Activated CD4-positive, alpha-beta T cell treated with anti-CD3 and anti-CD28 coated beads for 36 hours (primary cell): ENCODE results near the gene SYPL1. TPM values are rescaled to one million over a fixed set of nuclear protein-coding genes. Genes with fewer than 3 reads are reported as not detected.
"Not testable (repeated sequence)": the region's sequence is repeated elsewhere in the genome, so short reads cannot be mapped to it uniquely, and the experiment has no call there.

Source experiments
- ATAC-seq: fragments of 200-7000 bp; cut with Tn5 transposase; one replicate; pipeline ENCODE4 v1.10.0; 2021; ENCODE audit warnings: mild to moderate bottlenecking, moderate library complexity
- CTCF ChIA-PET: fragments of 350-600 bp; sonication (Branson Sonifier 250); formaldehyde crosslinking; loops from one replicate; lab custom pipeline; 2021; ENCODE audit warnings: antibody characterized with exemption; lab: Charles Lee
- POLR2A ChIA-PET: fragments of 350-600 bp; sonication (Branson Sonifier 250); formaldehyde crosslinking; loops from one replicate; lab custom pipeline; 2021; ENCODE audit warnings: antibody characterized with exemption, inconsistent platforms; lab: Charles Lee
- DNase-seq: peaks from one replicate; pipeline ENCODE4 v3.0.0-alpha.2; 2020
- H3K27ac Mint-ChIP-seq: one replicate; pipeline ENCODE4 v1.8.0; 2021; ENCODE audit warnings: mixed read lengths
- H3K27me3 Mint-ChIP-seq: one replicate; pipeline ENCODE4 v1.8.0; 2021; ENCODE audit warnings: mixed read lengths
- H3K36me3 Mint-ChIP-seq: one replicate; pipeline ENCODE4 v1.8.0; 2021; ENCODE audit warnings: low read depth, mixed read lengths
- H3K4me1 Mint-ChIP-seq: one replicate; pipeline ENCODE4 v1.8.0; 2021; ENCODE audit warnings: mixed read lengths
- H3K4me3 Mint-ChIP-seq: one replicate; pipeline ENCODE4 v1.8.0; 2021; ENCODE audit warnings: mild to moderate bottlenecking, moderate library complexity, mixed read lengths
- H3K9me3 Mint-ChIP-seq: one replicate; pipeline ENCODE4 v1.8.0; 2021; ENCODE audit warnings: low read depth, mixed read lengths
- intact Hi-C, 2 experiments: fragments of 100-400 bp; cut with DNase I in 1 of 2; cut with micrococcal nuclease in 1 of 2; formaldehyde crosslinking; loops; one replicate each; pipeline versions ENCODE4 v1.14.2 to v1.15.1; 2022 to 2024; cut with DNase I, micrococcal nuclease
- total RNA-seq, 2 experiments: library from RNA; stranded (reverse); gene quantifications; one replicate each; pipeline ENCODE4 v1.2.3, GENCODE V29; 2021

Gene SYPL1
- total RNA-seq, 2 experiments from 2014 or later: 23.7 to 28.8 TPM

DNA sequence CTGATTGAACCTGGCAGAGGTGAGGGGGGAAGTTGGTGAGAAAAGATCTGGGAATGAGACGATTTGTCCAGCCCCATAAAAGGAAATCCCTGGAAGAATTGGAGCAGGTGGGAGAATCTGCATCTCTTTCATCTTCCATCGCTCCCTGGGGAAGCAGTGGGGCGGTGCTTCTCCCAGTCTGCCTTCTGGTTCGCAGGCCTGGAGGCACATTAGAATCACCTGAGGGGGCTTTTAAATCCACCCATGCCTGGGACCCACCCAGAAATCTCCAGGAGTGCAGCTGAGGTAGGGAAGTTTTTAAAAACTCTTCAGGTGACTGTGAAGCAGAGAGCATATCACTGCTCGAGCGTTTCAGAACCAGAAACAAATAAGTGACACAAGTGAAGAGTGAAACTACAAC, 26.7 kb upstream of the SYPL1 start:
- no peak for ATAC-seq
- Mint-ChIP-seq H3K27me3 (no peaks in the 10 kb centered on the region), H3K4me1 (no peaks in the 10 kb centered on the region), H3K27ac (no peak overlapping the region), H3K4me3 (no peak overlapping the region), H3K36me3 (no peaks in the 10 kb centered on the region), H3K9me3 (no peaks in the 10 kb centered on the region)
- intact Hi-C loops: no loop called here
- no peak for DNase-seq
- ChIA-PET CTCF (interaction anchor here (0.6 to 1.3 kb wide), 4 partner anchors 14 to 287 kb away, joined by 3 read pairs; no protein-coding TSS in a partner anchor), POLR2A (no interaction called here)

GRCh38 chr7:106138181-106138580, 26.1 kb upstream of the SYPL1 start:
- H3K9me3 Mint-ChIP-seq, H3K27me3 Mint-ChIP-seq, H3K4me1 Mint-ChIP-seq, H3K27ac Mint-ChIP-seq, DNase-seq, H3K36me3 Mint-ChIP-seq, POLR2A ChIA-PET, intact Hi-C loops, ATAC-seq, H3K4me3 Mint-ChIP-seq: not testable (repeated sequence)
- CTCF ChIA-PET: interaction anchor here (1.0 to 1.3 kb wide), 2 partner anchors 15 to 80 kb away, joined by 3 read pairs; no protein-coding TSS in a partner anchor

GRCh38 chr7:106134241-106134640, 22.1 kb upstream of the SYPL1 start:
- no peak for DNase-seq
- Mint-ChIP-seq H3K4me1 (no peaks in the 10 kb centered on the region), H3K27me3 (no peaks in the 10 kb centered on the region), H3K4me3 (no peak overlapping the region), H3K9me3 (no peaks in the 10 kb centered on the region), H3K36me3 (no peaks in the 10 kb centered on the region), H3K27ac (no peak overlapping the region)
- intact Hi-C loops: no loop called here
- POLR2A ChIA-PET: no interaction called here
- ATAC-seq: no peak
- CTCF ChIA-PET: interaction anchor here (0.7 to 3.5 kb wide), 3 partner anchors 16 to 34 kb away, joined by 3 to 18 read pairs (median 6); no protein-coding TSS in a partner anchor

- ChIA-PET POLR2A (no interaction called here), CTCF (interaction anchor here (0.6 kb wide), 1 partner anchor 578 kb away, joined by 3 read pairs; no protein-coding TSS in a partner anchor)
- no peak overlapping the region for H3K27ac Mint-ChIP-seq
- intact Hi-C loops: no loop called here
- no peak overlapping the region for H3K4me3 Mint-ChIP-seq
- DNase-seq: no peak
- H3K9me3 Mint-ChIP-seq: no peaks in the 10 kb centered on the region
- no peaks in the 10 kb centered on the region for H3K36me3 Mint-ChIP-seq
- H3K27me3 Mint-ChIP-seq: no peaks in the 10 kb centered on the region
- H3K4me1 Mint-ChIP-seq: peaks cover 12% of the 10 kb centered on the region
- ATAC-seq: no peak
Observed at GRCh38 chr7:106129291-106129690, 17.2 kb upstream of the SYPL1 start.

- Mint-ChIP-seq H3K4me3 (no peak overlapping the region), H3K27me3 (no peaks in the 10 kb centered on the region), H3K27ac (no peak overlapping the region), H3K36me3 (no peaks in the 10 kb centered on the region), H3K4me1 (peaks cover 12% of the 10 kb centered on the region), H3K9me3 (no peaks in the 10 kb centered on the region)
- ChIA-PET CTCF (interaction anchor here (0.6 kb wide), 1 partner anchor 578 kb away, joined by 3 read pairs; no protein-coding TSS in a partner anchor), POLR2A (no interaction called here)
- intact Hi-C loops: no loop called here
- DNase-seq: no peak
- ATAC-seq: no peak
Observed at GRCh38 chr7:106128836-106129235, 16.7 kb upstream of the SYPL1 start.

DNA sequence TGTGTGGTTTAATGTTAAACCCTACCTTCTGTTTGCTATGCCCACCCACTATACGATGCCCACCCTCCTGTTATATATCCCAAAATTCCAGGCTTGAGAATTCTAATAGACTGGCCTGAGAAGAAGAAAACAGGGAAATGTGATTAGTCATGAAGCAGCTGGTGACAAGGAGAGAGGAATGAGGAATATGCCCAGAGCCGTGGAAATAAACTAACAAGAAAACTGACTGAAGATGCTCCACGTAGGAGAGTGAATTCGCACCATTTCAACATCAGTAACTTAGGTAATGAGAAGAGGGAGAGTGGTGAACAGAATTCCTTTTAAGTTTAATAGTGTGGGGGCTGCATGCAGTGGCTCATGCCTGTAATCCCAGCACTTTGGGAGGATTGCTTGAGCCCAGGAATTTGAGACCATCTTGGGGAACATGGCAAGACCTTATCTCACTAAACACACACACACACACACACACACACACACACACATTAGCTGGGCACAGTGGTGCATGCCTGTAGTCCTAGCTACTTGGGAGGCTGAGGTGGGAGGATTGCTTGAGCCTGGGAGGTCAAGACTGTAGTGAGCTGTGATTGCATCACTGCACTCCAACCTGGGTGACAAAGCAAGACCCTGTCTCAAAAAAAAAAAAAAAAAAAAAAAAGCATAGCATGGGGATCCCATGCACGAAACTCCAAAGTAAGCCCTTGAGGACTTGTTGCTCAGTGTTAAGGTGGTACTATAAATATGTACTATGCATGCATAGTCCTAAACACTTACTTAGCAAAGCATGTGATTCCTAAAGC, 16.1 kb upstream of the SYPL1 start:
- DNase-seq (no peak), ATAC-seq (no peak)
- H3K9me3 Mint-ChIP-seq: no peaks in the 10 kb centered on the region
- no peak overlapping the region for H3K4me3 Mint-ChIP-seq
- H3K27me3 Mint-ChIP-seq: no peaks in the 10 kb centered on the region
- H3K27ac Mint-ChIP-seq: no peak overlapping the region
- peaks cover 12% of the 10 kb centered on the region for H3K4me1 Mint-ChIP-seq
- POLR2A ChIA-PET: no interaction called here
- intact Hi-C loops: loop anchor here in 1 of 2 experiments (2.0 kb wide), 1 partner anchor 15 kb away; the partner anchor contains the start of gene SYPL1
- CTCF ChIA-PET: no interaction called here
- H3K36me3 Mint-ChIP-seq: no peaks in the 10 kb centered on the region

DNA sequence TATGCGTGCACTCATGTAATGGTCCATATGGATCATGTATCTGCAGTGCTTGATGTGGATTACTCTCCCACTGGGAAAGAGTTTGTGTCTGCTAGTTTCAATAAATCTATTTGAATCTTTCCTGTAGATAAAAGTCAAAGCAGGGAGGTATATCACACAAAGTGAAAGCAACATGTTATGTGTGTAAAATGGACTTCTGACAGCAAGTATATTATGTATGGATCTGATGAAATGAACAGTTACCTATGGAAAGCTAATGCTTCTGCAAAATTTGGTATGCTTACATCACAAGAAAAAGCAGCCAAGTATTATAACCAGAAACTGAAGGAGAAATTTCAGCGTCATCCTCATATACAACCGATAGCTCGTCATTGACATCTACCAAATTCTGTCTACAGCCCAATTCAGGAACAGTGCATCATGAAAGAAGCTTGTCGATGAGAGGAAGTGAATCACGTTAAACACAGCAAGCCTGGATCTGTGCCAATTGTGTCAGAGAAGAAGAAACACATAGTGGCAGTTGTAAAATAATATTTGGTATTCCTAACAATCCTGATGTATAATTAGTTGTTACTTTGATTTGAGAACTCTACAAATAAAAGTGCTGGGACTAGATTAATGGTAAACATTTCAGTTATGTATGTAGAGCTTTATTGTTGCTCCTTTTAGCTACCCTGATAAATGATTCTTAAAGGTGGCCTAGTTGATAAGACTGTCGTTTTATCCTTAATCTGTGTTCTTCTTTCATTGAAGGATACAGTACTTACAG, 14.2 kb upstream of the SYPL1 start:
- Mint-ChIP-seq H3K36me3 (no peaks in the 10 kb centered on the region), H3K27ac (peak overlapping the region; percentile 38), H3K4me1 (peaks cover 16% of the 10 kb centered on the region), H3K9me3 (no peaks in the 10 kb centered on the region), H3K27me3 (peaks cover 2% of the 10 kb centered on the region), H3K4me3 (peak overlapping the region; percentile 61)
- ChIA-PET POLR2A (interaction anchor here (0.5 to 1.2 kb wide), 4 partner anchors 15 to 1113 kb away, joined by 3 to 4 read pairs (median 3); partner anchors contain the start of gene SYPL1), CTCF (interaction anchor here (0.5 to 2.3 kb wide), 10 partner anchors 9 to 510 kb away, joined by 3 to 9 read pairs (median 4); no protein-coding TSS in a partner anchor)
- intact Hi-C loops: loop anchor here (1.0 to 2.0 kb wide), 2 partner anchors 14 to 69 kb away; partner anchors contain the start of gene SYPL1 (in 1 of the 2)
- DNase-seq: peak; percentile 72
- ATAC-seq: peak; percentile 93

DNA sequence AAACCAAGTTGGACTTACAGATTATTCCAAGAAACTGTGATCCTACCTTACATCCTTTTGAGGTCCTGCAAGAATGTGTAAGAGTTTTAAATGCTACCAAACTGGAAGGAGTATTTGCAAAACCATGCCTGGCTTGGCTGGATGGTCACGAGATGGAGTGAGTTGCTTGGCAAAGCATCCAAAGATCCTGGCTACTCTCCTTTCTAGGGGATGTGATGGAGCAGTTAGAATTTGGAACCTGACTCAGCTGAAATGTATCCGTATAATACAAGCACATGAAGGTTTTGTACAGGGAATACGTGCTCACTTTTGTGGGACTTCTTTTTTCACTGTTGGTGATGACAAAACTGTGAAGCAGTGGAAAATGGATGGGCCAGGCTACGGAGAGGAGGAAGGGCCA, 13.3 kb upstream of the SYPL1 start:
- H3K27me3 Mint-ChIP-seq: peaks cover 2% of the 10 kb centered on the region
- H3K4me1 Mint-ChIP-seq: peaks cover 17% of the 10 kb centered on the region
- DNase-seq (no peak), ATAC-seq (no peak)
- no peaks in the 10 kb centered on the region for H3K9me3 Mint-ChIP-seq
- CTCF ChIA-PET: interaction anchor here (0.8 to 2.3 kb wide), 9 partner anchors 9 to 68 kb away, joined by 3 to 9 read pairs (median 4); no protein-coding TSS in a partner anchor
- intact Hi-C loops: no loop called here
- no peak overlapping the region for H3K27ac Mint-ChIP-seq
- H3K36me3 Mint-ChIP-seq: no peaks in the 10 kb centered on the region
- POLR2A ChIA-PET: no interaction called here
- no peak overlapping the region for H3K4me3 Mint-ChIP-seq

DNA sequence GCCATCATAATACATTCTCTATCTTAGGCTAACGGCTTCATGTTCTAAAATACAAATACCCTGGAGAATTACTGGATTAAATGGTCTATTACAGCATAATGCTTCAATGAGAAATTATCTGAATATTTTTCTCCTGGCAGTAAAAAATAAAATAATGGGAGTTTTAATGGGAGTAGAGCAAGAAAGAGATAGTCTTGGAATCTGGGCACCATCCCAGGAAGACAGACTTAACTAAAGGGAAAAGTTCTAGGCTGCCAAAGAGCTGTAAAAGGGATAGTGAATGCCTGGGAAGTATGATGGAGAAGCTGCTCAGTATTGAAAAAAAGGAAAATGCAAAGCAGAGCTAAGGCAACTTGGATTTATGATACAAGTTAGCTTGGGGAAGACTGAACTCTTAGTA, 12.1 kb upstream of the SYPL1 start:
- ATAC-seq: no peak
- ChIA-PET POLR2A (no interaction called here), CTCF (interaction anchor here (1.0 to 1.7 kb wide), 2 partner anchors 23 to 66 kb away, joined by 4 read pairs; no protein-coding TSS in a partner anchor)
- intact Hi-C loops: no loop called here
- no peak overlapping the region for H3K4me3 Mint-ChIP-seq
- no peak overlapping the region for H3K27ac Mint-ChIP-seq
- no peak for DNase-seq
- peaks cover 17% of the 10 kb centered on the region for H3K4me1 Mint-ChIP-seq
- no peaks in the 10 kb centered on the region for H3K9me3 Mint-ChIP-seq
- H3K27me3 Mint-ChIP-seq: peaks cover 2% of the 10 kb centered on the region
- H3K36me3 Mint-ChIP-seq: no peaks in the 10 kb centered on the region

DNA sequence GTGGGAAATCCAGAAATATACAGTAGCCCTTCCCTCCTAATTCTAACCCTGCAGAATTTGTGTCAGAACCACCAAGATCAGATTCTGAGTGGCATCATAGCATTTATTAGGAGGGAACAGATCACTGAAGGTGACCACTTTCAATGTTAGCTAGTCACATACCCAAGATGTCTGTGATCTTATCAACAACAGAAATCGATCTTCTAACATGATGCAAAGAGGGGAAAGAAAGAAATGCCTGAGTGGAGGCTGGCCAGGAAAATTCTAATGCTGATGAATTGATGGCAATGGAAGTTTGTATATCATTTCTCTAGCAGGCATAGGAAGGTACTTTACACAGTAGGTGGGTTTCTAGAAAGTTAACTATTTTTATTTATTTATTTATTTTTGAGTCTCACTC, 10.6 kb upstream of the SYPL1 start:
- Mint-ChIP-seq H3K4me3 (no peak overlapping the region), H3K9me3 (no peaks in the 10 kb centered on the region), H3K4me1 (peaks cover 17% of the 10 kb centered on the region), H3K27ac (no peak overlapping the region), H3K36me3 (no peaks in the 10 kb centered on the region), H3K27me3 (peaks cover 2% of the 10 kb centered on the region)
- DNase-seq (no peak), ATAC-seq (no peak)
- ChIA-PET CTCF (interaction anchor here (0.6 kb wide), 1 partner anchor 40 kb away, joined by 4 read pairs; no protein-coding TSS in a partner anchor), POLR2A (no interaction called here)
- intact Hi-C loops: no loop called here

DNA sequence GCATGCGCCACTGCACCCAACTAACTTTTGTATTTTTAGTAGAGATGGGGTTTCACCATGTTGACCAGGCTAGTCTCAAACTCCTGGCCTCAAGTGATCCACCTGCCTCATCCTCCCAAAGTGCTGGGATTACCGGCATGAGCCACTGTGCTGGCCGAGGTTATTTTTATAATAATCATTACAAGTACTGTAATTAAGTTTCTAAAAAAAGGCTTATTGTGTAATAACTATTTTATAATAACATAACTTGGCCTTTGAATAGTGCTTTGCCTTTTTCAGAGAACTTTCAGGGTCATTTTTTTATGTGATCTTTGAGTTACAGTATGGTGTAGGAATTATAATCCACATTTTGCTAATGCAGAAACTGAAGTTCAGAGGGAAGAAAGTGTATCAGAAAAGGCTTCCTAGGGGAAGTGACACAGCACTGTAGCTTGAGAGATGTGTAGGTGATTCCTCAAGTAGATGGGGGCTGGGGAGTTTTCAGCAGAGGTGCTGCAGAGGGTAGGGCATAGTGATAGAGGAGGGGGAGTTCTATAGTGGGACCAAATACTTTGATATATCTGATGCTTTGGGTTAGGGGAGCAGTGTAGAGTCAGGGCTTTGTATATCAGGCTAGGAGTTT, 9.2 kb upstream of the SYPL1 start:
- Mint-ChIP-seq H3K9me3 (no peaks in the 10 kb centered on the region), H3K4me3 (no peak overlapping the region), H3K36me3 (no peaks in the 10 kb centered on the region), H3K4me1 (peaks cover 15% of the 10 kb centered on the region), H3K27ac (no peak overlapping the region), H3K27me3 (peaks cover 2% of the 10 kb centered on the region)
- intact Hi-C loops: no loop called here
- ChIA-PET POLR2A (interaction anchor here (0.6 kb wide), 1 partner anchor 9 kb away, joined by 3 read pairs; the partner anchor contains the start of gene SYPL1), CTCF (interaction anchor here (1.0 to 2.0 kb wide), 4 partner anchors 9 to 79 kb away, joined by 3 to 7 read pairs (median 5); partner anchors contain the start of gene SYPL1)
- no peak for ATAC-seq
- no peak for DNase-seq
